Erythroblast (primary cell): Measurements from ENCODE around the gene ADA.
"Not testable (repeated sequence)": the region's sequence is repeated elsewhere in the genome, so short reads cannot be mapped to it uniquely, and the experiment has no call there.

Experiments
- DNase-seq, 2 experiments: peaks; one replicate each; lab custom pipeline; 2025; lab: John Stamatoyannopoulos, UW
- GATA1 ChIP-seq: IDR thresholded peaks from 2 replicates; pipeline ENCODE4 v1.6.1; 2011; ENCODE audit warnings: low read depth, mild to moderate bottlenecking, control low read depth, low read length, moderate library complexity
- POLR2A ChIP-seq: IDR thresholded peaks from 2 replicates; pipeline ENCODE4 v1.6.1; 2011; ENCODE audit warnings: mild to moderate bottlenecking, low read length

The ADA gene

GRCh38 chr20:44600758-44601201 lies 50.7 kb downstream of the ADA start:
- no peak for DNase-seq
- no peak for TF ChIP-seq GATA1
- TF ChIP-seq POLR2A, result no peak

GRCh38 chr20:44600301-44600700 lies 51.2 kb downstream of the ADA start:
- DNase-seq, result no peak
- no peak for TF ChIP-seq GATA1
- no peak for TF ChIP-seq POLR2A

- DNase-seq, result no peak
- no peak for TF ChIP-seq GATA1
- TF ChIP-seq POLR2A, result no peak
These were observed 51.8 kb downstream of the ADA start for GRCh38 chr20:44599715-44600114.

- no peak for DNase-seq
- TF ChIP-seq POLR2A (peak; percentile 53), GATA1 (no peak)
These were observed 52.8 kb downstream of the ADA start for GRCh38 chr20:44598423-44599305.

GRCh38 chr20:44597930-44598329 lies 53.6 kb downstream of the ADA start:
- DNase-seq, result no peak
- TF ChIP-seq POLR2A, result no peak
- no peak for TF ChIP-seq GATA1

- DNase-seq, result no peak
- no peak for TF ChIP-seq POLR2A
- TF ChIP-seq GATA1, result no peak
These were observed 54.0 kb downstream of the ADA start for GRCh38 chr20:44597516-44597915.

GRCh38 chr20:44596876-44597275 lies 54.6 kb downstream of the ADA start:
- no peak for DNase-seq
- TF ChIP-seq POLR2A (no peak), GATA1 (no peak)

- no peak for TF ChIP-seq GATA1
- TF ChIP-seq POLR2A, result no peak
- DNase-seq, result no peak
These were observed 55.5 kb downstream of the ADA start for GRCh38 chr20:44596010-44596409.

GRCh38 chr20:44594730-44595129 lies 56.8 kb downstream of the ADA start:
- TF ChIP-seq POLR2A, result no peak
- TF ChIP-seq GATA1, result no peak
- DNase-seq, result peak; percentile 73 to 82

- TF ChIP-seq GATA1 (no peak), POLR2A (no peak)
- no peak for DNase-seq
These were observed 57.7 kb downstream of the ADA start for GRCh38 chr20:44593751-44594150.

GRCh38 chr20:44592366-44592765 lies 59.1 kb downstream of the ADA start:
- no peak for TF ChIP-seq POLR2A
- TF ChIP-seq GATA1, result no peak
- no peak for DNase-seq

- no peak for DNase-seq
- TF ChIP-seq GATA1 (no peak), POLR2A (no peak)
These were observed 60.3 kb downstream of the ADA start for GRCh38 chr20:44590980-44591778.

GRCh38 chr20:44589537-44589936 lies 62.0 kb downstream of the ADA start:
- TF ChIP-seq POLR2A (no peak), GATA1 (no peak)
- no peak for DNase-seq

GRCh38 chr20:44588321-44588720 lies 63.2 kb downstream of the ADA start:
- not testable (repeated sequence) for DNase-seq
